DMS79 treated with DMSO at 0.1 percent for 48 hours (cell line): ENCODE results near the gene USP53.
"Not testable (repeated sequence)": the region's sequence is repeated elsewhere in the genome, so short reads cannot be mapped to it uniquely, and the experiment has no call there.

Source experiments
- DNase-seq: peaks from one replicate; lab custom pipeline; 2025; lab: John Stamatoyannopoulos, UW

The USP53 gene

DNA sequence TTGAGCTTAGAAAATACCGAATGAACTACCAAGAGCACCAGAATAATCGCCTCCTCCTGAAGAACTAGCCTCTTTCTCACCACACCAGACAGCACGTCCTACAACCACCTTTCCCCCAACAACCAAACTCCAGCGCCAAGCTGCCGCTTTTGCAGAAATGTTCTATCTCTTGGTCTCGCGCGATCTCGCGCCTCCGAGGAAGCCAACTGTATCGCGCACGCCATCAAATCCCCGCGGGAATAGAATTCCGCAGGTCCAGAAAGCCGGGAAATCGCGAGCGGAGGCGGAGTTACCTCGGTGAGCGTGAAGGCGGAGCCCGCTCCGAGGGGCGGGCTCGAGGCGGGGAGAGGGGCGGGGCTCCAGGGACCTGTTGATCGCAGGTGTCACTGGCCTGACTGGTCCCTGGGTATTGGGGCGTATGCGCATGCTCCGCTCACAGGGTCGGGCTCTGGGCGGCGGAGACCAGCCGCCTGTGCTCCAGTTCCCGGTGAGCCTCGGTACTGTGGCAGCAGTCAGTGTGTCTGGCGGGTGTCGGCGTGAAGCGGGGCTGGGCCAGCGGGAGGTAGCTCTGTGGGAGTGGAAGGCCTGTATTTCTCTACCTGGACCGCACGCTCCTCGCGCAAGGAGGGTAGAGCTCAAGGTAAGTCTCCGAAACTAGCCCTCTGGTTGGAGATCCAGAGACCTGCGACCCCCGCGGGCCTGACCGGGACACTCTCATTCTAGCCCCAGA is at the start of gene USP53:
TSS of gene USP53 (plus strand) at position 480 of the 730 bp plus-strand sequence. CDS start 27,047 bp downstream, outside the sequence.
- peak; percentile 68 for DNase-seq

DNA sequence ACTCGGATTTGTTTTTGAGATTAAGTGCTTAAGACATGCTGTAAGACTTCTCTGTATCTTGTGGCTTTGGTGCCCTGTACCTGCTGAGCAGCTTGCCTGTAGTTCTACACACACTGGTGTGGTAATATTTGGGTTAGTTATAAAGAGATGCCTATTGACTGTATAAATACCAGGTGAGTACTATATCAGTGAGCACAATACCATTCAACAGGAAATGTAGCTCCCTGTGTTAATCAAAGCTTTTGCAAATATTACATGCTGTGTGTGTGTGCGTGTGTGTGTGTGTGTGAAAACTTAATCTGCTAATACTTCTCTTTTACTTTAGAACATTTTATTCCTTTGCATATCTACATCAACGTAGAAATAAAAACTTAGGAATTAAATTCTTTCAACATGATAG is 46.7 kb upstream of the USP53 start:
- DNase-seq, result no peak

DNA sequence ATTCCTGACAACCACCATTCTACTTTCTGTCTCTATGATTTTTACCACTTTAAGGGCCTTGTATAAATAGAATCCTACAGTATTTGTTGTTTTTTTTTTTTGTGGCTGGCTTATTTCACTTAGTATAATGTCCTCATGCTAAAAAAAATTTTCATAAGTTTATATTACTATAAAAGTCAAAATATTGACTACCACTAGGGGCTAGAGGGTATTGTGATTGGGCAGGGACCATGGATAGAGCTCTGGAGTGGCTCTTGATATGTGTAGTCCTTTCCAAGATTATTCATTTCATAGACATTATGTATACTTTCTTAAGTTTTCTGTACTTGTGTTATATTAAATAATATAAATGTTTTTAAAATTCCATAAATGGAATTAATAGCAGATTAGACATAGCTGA is 42.3 kb upstream of the USP53 start:
- no peak for DNase-seq

DNA sequence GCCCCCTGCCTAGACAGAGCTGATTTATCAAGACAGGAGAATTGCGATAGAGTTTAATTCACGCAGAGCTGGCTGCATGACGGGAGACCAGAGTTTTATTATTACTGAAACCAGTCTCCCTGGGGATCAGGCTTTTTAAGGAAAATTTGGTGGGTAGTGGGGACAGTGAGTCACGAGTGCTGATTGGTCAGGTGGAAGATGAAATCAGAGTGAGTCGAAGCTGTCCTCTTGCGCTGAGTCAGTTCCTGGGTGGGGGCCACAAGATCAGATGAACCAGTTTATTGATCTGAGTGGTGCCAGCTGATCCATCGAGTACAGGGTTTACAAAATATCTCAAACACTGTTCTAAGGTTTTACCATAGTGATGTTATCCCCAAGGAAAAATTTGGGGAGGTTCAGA is 40.3 kb upstream of the USP53 start:
- no peak for DNase-seq

DNA sequence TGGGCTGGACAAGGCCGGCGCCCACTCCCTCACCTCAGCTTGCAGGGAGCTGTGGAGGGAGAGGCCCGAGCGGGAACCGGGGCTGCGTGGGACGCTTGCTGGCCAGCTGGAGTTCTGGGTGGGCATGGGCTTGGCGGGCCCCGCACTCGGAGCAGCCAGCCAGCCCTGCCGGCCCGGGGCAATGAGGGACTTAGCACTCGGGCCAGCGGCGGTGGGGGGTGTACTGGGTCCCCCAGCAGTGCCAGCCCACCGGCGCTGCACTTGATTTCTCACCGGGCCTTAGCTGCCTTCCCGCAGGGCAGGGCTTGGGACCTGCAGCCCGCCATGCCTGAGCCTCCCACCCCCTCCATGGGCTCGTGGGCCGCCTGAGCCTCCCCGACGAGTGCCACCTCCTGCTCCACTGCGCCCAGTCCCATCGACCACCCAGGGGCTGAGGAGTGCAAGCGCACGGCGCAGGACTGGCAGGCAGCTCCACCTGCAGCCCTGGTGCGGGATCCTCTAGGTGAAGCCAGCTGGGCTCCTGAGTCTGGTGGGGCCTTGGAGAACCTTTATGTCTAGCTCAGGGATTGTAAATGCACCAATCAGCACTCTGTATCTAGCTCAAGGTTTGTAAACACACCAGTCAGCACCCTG is 38.7 kb upstream of the USP53 start:
- not testable (repeated sequence) for DNase-seq

DNA sequence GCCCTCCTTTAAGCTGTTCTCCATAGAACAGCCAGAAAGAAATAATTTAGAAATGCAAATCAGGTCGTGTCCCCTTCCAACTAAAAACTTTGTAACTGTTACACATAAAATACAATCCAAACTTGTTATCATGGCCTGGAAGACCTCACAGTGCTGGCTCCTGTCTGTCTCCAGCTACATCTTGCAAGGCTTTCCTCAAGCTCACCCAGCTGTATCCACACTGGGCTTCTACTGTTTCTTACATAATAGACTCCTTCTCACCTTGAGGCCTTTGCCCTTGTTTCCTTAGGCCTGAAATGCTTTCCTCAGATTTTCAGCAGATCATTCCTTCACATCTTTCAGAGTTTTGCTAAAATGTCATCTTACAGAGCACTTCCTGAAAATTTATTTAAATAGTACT is 33.5 kb upstream of the USP53 start:
- DNase-seq, result no peak

DNA sequence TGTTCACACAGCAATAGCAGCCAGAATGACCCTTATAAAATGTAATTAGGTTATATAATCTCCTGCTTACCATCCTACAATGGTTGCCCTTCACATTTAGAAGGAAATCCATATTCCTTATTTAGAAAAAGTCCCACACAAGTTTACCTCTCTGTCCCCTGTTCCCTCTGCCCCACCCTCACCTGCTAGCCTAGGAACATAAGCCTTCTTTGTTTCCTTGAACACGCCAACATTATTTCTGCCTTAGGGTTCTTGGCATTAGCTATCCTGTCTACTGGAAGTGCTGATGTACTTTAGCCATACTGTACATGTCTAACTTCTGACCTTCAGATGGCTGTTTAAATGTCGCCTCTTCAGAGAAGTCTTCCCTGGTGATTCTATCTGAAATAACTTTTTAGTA is 28.4 kb upstream of the USP53 start:
- no peak for DNase-seq

DNA sequence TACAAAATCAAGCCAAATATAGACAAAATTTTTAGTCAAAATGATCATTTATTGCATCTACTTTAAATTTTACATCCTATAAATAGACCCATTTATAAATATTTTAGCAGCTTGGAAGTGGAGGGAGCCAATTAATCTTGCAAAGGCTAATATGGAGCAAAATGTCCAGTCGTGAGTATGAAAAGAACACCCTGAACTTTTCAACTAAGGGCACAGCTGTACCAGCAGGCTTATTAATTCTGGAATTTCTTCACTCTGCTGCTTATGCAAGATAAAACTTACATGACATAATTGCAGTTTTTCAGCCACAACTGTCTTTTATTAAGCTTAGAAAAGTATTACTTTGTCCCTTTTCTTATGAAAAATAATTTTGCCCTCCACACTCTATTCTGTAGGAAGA is 22.9 kb upstream of the USP53 start:
- no peak for DNase-seq

DNA sequence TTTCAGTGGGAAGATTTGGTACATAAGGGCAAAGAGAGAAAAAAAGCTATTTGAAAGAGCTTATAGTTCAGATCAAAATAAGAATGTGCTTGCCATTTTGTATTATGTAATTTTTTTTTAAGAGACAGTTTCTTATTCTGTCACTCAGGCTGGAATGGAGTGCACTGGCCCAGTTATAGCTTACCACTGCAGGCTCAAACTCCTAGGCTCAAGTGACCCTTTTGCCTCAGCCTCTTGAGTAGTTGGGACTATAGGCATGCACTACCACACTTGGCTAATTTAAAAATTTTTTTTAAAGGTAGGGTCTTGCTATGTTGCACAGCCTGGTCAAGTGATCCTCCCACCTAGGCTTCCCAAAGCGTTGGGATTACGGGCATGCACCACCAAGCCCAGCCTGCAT is 22.2 kb upstream of the USP53 start:
- no peak for DNase-seq

DNA sequence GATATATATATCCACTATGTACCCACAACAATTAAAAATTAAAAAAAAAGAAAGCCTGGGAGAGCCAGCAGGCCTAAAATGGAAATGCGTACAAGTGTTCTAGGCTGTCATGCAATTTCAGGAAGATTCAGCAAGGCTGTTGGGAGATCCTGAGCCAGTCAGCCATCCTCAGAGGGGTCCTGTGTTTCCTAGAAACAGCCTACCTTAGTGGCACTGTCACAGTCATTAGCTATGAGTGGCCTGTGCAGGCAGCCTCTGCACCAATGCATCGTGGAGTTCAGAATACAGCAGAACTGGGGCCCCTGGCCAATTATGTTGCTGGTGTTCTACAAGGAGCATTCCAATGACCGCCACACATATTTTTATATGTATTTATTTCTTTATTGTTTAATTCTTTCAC is 21.0 kb upstream of the USP53 start:
- DNase-seq, result no peak

DNA sequence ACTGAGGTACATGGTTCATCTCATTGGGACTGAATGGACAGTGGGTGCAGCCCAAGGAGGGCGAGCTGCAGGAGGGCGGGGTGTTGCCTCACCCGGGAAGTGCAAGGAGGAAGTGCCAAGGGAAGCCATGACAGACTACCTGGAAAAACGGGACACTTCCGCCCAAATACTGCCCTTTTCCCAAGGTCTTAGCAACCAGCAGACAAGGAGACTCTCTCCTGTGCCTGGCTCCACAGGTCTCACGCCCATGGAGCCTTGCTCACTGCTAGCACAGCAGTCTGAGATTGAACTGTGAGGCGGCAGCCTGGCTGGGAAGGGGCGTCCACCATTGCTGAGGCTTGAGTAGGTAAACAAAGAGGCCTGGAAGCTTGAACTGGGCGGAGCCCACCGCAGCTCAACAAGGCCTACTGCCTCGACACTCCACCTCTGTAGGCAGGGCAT is 14.7 kb upstream of the USP53 start:
- no peak for DNase-seq

DNA sequence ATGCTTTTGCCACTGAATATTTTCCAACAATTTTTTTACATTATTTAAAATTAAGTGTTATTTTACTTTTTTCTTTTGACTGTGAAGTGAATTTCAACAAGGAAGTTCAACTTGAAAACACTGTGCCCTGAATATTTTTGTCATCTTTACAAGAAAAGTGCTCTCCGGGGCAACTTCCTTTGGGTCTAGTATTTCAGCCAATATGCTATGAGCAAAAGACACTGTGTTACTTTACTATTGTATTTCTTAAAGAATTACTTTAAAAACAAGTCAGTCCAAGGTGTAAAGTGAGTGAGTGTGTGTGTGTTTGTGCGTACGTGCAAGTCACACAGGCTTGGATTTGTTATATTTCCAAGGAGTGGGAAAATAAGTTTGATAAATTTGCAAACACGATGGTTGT is 7.6 kb upstream of the USP53 start:
- DNase-seq, result no peak

DNA sequence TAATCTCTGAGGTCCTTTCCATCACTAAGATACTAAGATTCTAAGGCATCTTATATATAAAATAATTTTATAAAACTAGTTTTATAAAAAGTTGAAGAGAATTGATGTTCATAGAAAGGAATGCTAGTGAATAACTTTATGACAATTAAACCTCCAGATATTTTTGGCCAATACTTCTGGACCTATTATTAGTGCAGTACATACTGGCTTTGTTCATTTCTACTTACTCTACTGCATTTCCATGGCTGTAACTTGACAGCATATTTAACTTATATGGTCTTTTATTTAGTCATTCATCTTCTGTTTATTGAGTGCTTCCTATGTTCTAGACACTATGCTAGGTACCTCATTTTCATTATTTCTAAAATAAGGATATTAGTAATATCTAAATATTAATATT is 6.8 kb upstream of the USP53 start:
- DNase-seq, result no peak

DNA sequence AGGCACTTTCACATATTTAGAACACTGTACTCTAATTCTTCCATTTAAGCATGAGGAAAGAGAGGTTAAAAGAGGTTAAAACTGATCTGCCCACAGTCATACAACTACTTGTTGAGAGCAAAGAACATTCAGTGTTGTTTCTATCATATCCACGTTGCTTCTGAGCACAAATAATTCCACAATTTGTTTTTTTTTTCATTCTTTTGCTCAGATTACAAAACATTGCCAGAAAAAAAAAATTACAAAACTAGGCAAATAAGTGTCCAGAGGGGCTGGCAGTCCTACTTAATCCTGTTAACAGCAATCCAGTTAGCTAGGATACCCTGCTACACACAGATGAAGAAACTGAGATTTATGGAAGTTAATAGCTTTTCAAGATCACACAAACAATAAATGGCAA is 6.3 kb upstream of the USP53 start:
- DNase-seq, result no peak

DNA sequence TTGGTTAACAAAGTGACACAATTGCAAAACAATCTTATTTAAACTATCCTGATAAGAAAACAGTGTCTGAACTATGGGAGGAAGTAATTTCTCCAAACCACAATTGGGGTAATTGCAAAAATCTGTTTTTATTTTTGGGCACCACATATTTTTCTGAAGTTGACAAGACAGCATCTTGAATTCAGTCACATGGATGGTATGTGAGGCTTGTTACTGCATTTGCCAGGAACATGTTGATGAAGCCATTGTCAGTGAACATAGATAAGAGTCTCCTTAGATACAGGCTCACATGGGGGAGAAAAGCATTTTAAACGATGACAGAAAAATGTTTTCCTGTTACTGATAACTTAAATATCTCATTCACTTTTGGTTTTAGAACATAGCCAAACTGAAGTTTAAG is 5.5 kb upstream of the USP53 start:
- no peak for DNase-seq

DNA sequence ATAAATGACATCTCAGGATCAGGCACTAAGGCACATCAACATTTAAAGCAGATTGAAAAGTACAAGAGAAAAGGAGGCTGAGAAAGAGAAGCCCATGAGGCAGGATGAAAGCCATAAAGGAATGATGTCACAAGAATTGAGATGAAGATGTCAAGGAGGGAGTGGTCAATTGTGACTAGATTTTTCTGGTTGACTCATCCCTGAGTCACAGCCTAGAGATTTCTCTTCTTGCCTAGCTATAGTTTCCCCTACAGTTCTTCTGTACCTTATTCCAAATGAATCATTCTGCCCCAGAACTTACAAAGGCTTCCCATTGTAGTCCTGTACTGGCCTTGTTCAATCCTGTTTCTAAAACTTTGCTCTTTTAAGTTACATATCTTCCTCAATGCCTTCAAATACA is 3.4 kb upstream of the USP53 start:
- DNase-seq, result no peak

DNA sequence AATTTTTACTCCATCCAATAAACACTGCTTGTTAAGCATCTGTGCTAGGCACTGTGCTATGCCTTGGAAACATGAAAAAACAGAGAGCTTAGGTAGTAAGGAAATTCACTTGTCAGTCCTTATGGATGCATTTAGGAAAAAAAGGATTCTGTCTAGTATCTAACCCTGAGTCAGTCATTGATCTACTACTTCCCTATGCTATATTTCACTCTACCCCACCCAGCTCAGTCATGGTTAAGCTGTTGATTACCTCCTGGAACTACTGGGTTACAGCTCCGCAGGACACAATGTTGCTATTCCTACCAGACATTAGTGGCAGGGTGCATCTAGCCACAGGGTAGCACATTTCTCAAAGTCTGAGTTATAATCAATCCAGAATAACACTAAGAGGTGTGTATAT is 2.9 kb upstream of the USP53 start:
- DNase-seq, result no peak

DNA sequence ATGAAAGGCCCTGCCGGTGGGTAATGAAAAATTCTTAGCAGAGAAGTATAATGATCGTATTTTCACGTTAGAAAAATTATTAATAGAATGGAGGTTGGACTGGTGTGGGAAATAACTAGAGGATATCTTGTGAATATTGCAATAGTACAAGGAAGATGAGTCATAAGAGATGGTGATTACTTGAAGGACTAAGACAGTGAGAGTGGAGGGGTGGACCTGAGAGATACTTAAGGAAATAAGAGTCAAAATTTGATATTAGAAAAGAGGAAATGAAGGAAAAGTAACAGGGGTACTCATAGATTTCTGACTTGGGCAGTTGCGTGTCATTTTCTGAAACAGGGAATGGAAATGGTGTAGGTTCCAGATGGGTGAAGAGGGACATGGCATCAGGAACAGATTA is 1.7 kb upstream of the USP53 start:
- no peak for DNase-seq

DNA sequence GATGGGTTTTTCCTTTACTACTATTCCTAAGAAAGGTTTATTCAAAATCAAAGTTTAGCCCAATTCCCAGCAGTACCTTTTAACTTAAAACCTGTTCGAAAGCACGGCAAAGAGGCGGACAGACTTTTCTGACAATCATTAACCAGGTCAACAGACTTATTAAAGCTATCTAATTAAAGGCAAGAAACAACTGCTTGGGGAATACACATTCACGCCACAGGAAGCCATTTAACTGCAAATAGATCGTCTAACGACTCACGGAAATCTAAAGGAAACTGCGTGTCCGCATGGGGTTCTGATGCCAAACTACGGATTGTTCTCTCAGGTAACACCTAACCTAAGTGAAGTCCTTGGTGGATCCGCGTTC is 663 bp upstream of the USP53 start:
- peak; percentile 32 for DNase-seq

DNA sequence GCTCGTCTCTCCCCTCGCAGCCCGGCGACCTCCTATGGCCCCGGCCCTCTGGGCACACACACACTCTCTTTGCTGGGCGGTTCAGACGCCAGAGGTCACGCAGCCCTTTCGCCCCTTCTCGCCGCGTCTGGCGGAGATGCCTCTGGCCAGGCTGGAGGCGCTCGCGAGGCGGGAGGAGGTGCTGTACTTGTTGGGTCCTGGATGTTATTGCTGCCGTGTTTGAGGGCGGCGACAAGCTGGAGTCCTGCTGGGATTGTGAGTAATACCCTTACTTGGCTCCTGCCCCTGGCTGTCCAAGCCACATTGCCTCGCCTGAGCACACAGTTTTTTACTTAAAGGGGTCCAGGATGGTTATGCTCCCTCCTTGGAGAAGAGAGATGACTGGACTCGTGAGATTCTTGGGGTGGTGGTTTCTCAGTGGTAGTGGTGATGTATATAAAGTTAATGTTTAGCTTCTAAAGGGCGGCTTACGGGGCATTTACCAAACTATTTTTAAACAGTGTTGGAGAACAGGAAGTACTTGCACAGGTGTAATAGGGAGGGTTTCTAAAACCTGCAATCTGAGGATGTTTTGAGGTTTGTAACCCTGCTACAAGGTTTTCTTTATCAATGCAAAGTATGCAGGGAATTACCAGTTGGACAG is 572 bp downstream of the USP53 start:
- peak; percentile 25 for DNase-seq

DNA sequence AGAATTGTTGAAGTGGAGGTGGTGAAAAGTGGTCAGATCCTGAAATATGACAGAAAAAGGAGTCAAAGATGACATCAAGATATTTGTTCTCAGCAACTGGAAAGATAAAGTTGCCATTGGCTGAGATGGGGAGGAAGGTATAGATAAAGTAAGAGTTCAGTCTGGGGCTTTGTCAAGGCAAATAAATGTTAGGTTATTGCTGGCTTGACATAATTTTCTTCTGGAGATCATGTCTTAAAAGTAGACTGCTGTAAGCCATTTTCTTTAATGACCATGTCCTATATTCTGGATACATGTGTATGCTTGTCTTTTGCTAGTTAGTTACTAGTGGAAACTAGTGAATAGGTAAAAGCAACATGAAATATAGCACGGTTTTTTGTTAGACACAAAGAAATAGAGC is 5.6 kb downstream of the USP53 start:
- DNase-seq, result no peak

DNA sequence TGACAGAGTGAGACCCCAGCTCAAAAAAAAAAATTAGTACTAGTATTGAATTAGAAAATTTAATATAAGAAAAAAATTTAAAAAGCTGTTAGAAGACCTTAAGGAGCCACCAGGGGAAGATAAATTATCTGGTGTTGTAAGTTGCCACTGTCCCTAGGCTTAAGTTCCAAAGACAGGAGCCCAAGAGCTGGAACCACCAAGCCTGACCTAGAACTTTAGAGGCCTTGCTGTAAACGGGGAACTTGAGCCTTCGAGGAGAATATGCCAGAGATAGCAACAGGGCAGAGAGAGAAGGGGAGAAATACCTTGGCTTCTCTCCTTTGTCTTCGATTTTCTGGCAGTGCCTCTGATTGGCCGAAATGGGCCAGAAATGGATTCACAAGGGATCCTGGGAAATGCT is 8.9 kb downstream of the USP53 start:
- no peak for DNase-seq

DNA sequence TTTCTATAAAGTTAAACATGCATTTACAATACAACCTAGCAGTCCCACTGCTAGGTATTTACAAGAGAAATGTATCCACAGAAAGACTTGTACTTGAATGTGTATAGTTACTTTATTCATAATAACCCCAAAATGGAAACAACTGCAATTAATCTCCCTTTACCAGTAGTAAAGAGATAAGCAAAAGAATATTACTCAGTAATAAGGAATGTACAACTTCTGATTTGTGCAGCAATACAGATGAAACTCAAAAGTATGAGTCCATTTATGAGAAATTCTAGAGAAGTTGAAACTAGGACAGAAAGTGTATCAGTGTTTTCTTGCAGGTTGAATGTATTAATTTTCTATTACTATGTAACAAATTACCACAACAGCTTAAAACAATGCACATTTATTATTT is 15.2 kb downstream of the USP53 start:
- no peak for DNase-seq

DNA sequence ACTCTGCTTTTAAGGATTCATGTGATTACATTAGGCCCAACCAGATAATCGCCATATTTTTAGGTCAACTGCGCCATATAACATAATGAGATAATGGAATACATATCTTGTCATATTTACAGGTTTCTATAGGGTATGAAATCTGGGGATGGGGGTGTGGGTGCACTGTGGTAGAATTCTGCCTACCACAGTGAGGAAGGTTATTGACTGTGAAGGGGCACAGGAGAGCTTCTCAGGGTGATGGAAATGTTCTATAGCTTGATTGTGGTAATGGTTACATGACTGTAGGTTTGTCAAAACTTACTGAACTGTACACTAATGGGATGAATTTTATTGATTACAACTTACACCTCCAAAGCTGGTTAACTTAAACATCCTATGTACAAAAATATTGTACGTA is 15.9 kb downstream of the USP53 start:
- DNase-seq, result no peak
